B cell (primary cell): ENCODE data around the gene MAG.

Source experiments
- CTCF ChIP-seq: fragments of 200-600 bp; IDR thresholded peaks from one replicate; pipeline ENCODE4 v1.8.0; 2022; ENCODE audit warnings: antibody characterized with exemption, mild to moderate bottlenecking
- EZH2 ChIP-seq: IDR thresholded peaks from 2 replicates; pipeline ENCODE4 v1.6.1; 2012; ENCODE audit warnings: borderline replicate concordance, low read depth, mild to moderate bottlenecking, moderate library complexity, low read length; ENCODE audit not compliant: insufficient read depth, poor library complexity, severe bottlenecking

- TF ChIP-seq CTCF (no peak), EZH2 (no peak)
Measured at GRCh38 chr19:35321291-35321690, 29.3 kb downstream of the MAG start.
